Mesendoderm (in vitro differentiated cells): ENCODE results near the gene PEX26.

ENCODE experiments used
- DNase-seq: peaks from one replicate; pipeline ENCODE4 v3.0.0; 2013
- H2AK5ac ChIP-seq: 2 replicates; pipeline ENCODE4 v1.6.1; 2013; ENCODE audit warnings: low read length, inconsistent platforms
- H2BK120ac ChIP-seq: 2 replicates; pipeline ENCODE4 v1.6.1; 2013; ENCODE audit warnings: low read depth, mild to moderate bottlenecking, low read length, moderate library complexity, mixed read lengths
- H2BK15ac ChIP-seq: replicated peaks from 2 replicates; pipeline ENCODE4 v1.6.1; 2013; ENCODE audit warnings: low read depth, mild to moderate bottlenecking, moderate library complexity
- H2BK5ac ChIP-seq: 2 replicates; pipeline ENCODE4 v1.6.1; 2013; ENCODE audit warnings: low read length, inconsistent platforms
- H3K18ac ChIP-seq: 2 replicates; pipeline ENCODE4 v1.6.1; 2013; ENCODE audit warnings: mild to moderate bottlenecking, low read length, mixed read lengths
- H3K23ac ChIP-seq: one replicate; pipeline ENCODE4 v1.6.1; 2013; ENCODE audit warnings: low read length
- H3K27ac ChIP-seq: 2 replicates; pipeline ENCODE4 v1.5.1; 2013; ENCODE audit warnings: low read depth, mild to moderate bottlenecking, inconsistent platforms, low read length, moderate library complexity
- H3K27me3 ChIP-seq: 2 replicates; pipeline ENCODE4 v1.6.1; 2013; ENCODE audit warnings: low read length, control low read depth, mild to moderate bottlenecking, inconsistent platforms; ENCODE audit not compliant: insufficient read depth, poor library complexity
- H3K36me3 ChIP-seq: 2 replicates; pipeline ENCODE4 v1.6.1; 2013; ENCODE audit warnings: low read length, inconsistent platforms; ENCODE audit not compliant: control insufficient read depth, insufficient read depth
- H3K4ac ChIP-seq: one replicate; pipeline ENCODE4 v1.6.1; 2013; ENCODE audit warnings: low read depth, mild to moderate bottlenecking, low read length, moderate library complexity
- H3K4me1 ChIP-seq: 2 replicates; pipeline ENCODE4 v1.6.1; 2013; ENCODE audit warnings: low read depth, low read length, inconsistent platforms; ENCODE audit not compliant: control insufficient read depth
- H3K4me2 ChIP-seq: 2 replicates; pipeline ENCODE4 v1.6.1; 2013; ENCODE audit warnings: low read length
- H3K4me3 ChIP-seq: 2 replicates; pipeline ENCODE4 v1.5.1; 2013; ENCODE audit warnings: mild to moderate bottlenecking, low read length
- H3K56ac ChIP-seq: one replicate; pipeline ENCODE4 v1.6.1; 2013; ENCODE audit warnings: low read length
- H3K79me1 ChIP-seq: 2 replicates; pipeline ENCODE4 v1.6.1; 2013; ENCODE audit warnings: low read length, inconsistent platforms
- H3K79me2 ChIP-seq: 2 replicates; pipeline ENCODE4 v1.6.1; 2013; ENCODE audit warnings: mild to moderate bottlenecking, low read length; ENCODE audit not compliant: control insufficient read depth, insufficient read depth
- H3K9ac ChIP-seq: 2 replicates; pipeline ENCODE4 v1.6.1; 2013; ENCODE audit warnings: low read length, inconsistent platforms
- H4K5ac ChIP-seq: one replicate; pipeline ENCODE4 v1.6.1; 2013; ENCODE audit warnings: low read length
- H4K8ac ChIP-seq: one replicate; pipeline ENCODE4 v1.6.1; 2013; ENCODE audit warnings: low read depth, mild to moderate bottlenecking, control low read depth, low read length, moderate library complexity
- WGBS: extraction: QIAGEN DNeasy Blood & Tissue Kit; methylation state at CpG from one replicate; pipeline ENCODE4 v1.1.7; 2013; ENCODE audit warnings: low lambda C conversion rate, missing lambda C conversion rate; ENCODE audit not compliant: insufficient coverage; ENCODE audit errors: extremely low coverage; 5-methylcytosine and 5-hydroxymethylcytosine counted together

PEX26 gene

GRCh38 chr22:18111759-18112330 is 34.1 kb downstream of the PEX26 start:
- Histone ChIP-seq H3K4me1 (no peaks in the 10 kb centered on the region), H3K18ac (no peak overlapping the region), H3K27ac (no peak overlapping the region), H3K9ac (no peak overlapping the region), H3K27me3 (peaks cover 16% of the 10 kb centered on the region), H3K23ac (no peak overlapping the region), H3K4me2 (no peak overlapping the region), H4K8ac (no peak overlapping the region), H2AK5ac (no peak overlapping the region), H3K56ac (no peak overlapping the region), H4K5ac (no peak overlapping the region), H3K36me3 (no peaks in the 10 kb centered on the region), H3K4me3 (no peak overlapping the region), H3K79me2 (no peaks in the 10 kb centered on the region), H3K4ac (no peak overlapping the region), H3K79me1 (no peaks in the 10 kb centered on the region), H2BK15ac (no peak overlapping the region), H2BK5ac (no peak overlapping the region), H2BK120ac (no peak overlapping the region)
- no peak for DNase-seq
- WGBS, result no CpG with 5 or more reads among the region's 12 CpGs

- Histone ChIP-seq H2BK5ac (no peak overlapping the region), H3K79me2 (no peaks in the 10 kb centered on the region), H3K27ac (no peak overlapping the region), H3K4me1 (no peaks in the 10 kb centered on the region), H3K56ac (no peak overlapping the region), H3K4me2 (no peak overlapping the region), H3K4me3 (no peak overlapping the region), H3K23ac (no peak overlapping the region), H4K5ac (no peak overlapping the region), H2BK15ac (no peak overlapping the region), H4K8ac (no peak overlapping the region), H3K9ac (no peak overlapping the region), H2BK120ac (no peak overlapping the region), H3K18ac (no peak overlapping the region), H3K4ac (no peak overlapping the region), H3K79me1 (no peaks in the 10 kb centered on the region), H3K27me3 (peaks cover 16% of the 10 kb centered on the region), H2AK5ac (no peak overlapping the region), H3K36me3 (no peaks in the 10 kb centered on the region)
- WGBS, result no CpG with 5 or more reads among the region's 6 CpGs
- DNase-seq, result no peak
These were observed 34.6 kb downstream of the PEX26 start for GRCh38 chr22:18112440-18112839.

- no peak for DNase-seq
- Histone ChIP-seq H3K4me2 (no peak overlapping the region), H3K23ac (no peak overlapping the region), H3K4ac (no peak overlapping the region), H3K27me3 (peaks cover 16% of the 10 kb centered on the region), H4K8ac (no peak overlapping the region), H3K79me2 (no peaks in the 10 kb centered on the region), H3K18ac (no peak overlapping the region), H2BK5ac (no peak overlapping the region), H3K79me1 (no peaks in the 10 kb centered on the region), H2AK5ac (no peak overlapping the region), H3K36me3 (no peaks in the 10 kb centered on the region), H3K4me1 (no peaks in the 10 kb centered on the region), H4K5ac (no peak overlapping the region), H3K56ac (no peak overlapping the region), H2BK15ac (no peak overlapping the region), H2BK120ac (no peak overlapping the region), H3K9ac (no peak overlapping the region), H3K4me3 (no peak overlapping the region), H3K27ac (no peak overlapping the region)
- no CpG with 5 or more reads among the region's 11 CpGs for WGBS
These were observed 36.0 kb downstream of the PEX26 start for GRCh38 chr22:18113680-18114394.

GRCh38 chr22:18114495-18114894 is 36.7 kb downstream of the PEX26 start:
- Histone ChIP-seq H3K18ac (no peak overlapping the region), H3K23ac (no peak overlapping the region)

GRCh38 chr22:18114976-18115652 is 37.3 kb downstream of the PEX26 start:
- H3K27ac ChIP-seq, result no peak overlapping the region
- no peak overlapping the region for H3K18ac ChIP-seq
- no peak overlapping the region for H2BK15ac ChIP-seq
- H3K79me2 ChIP-seq, result no peaks in the 10 kb centered on the region
- H3K36me3 ChIP-seq, result no peaks in the 10 kb centered on the region
- H3K9ac ChIP-seq, result no peak overlapping the region
- no peak overlapping the region for H3K4me3 ChIP-seq
- H3K27me3 ChIP-seq, result peaks cover 10% of the 10 kb centered on the region
- no peaks in the 10 kb centered on the region for H3K79me1 ChIP-seq
- H3K56ac ChIP-seq, result no peak overlapping the region
- no peak overlapping the region for H2BK120ac ChIP-seq
- no peak overlapping the region for H4K8ac ChIP-seq
- no peak overlapping the region for H2BK5ac ChIP-seq
- no peak for DNase-seq
- H3K4ac ChIP-seq, result no peak overlapping the region
- no peaks in the 10 kb centered on the region for H3K4me1 ChIP-seq
- H3K23ac ChIP-seq, result no peak overlapping the region
- no CpG with 5 or more reads among the region's 15 CpGs for WGBS
- no peak overlapping the region for H4K5ac ChIP-seq
- H3K4me2 ChIP-seq, result no peak overlapping the region
- H2AK5ac ChIP-seq, result no peak overlapping the region

More at GRCh38 chr22:18114495-18114894, 36.7 kb downstream of the PEX26 start:
- no peaks in the 10 kb centered on the region for H3K4me1 ChIP-seq
- H4K5ac ChIP-seq, result no peak overlapping the region
- H2BK5ac ChIP-seq, result no peak overlapping the region
- H3K56ac ChIP-seq, result no peak overlapping the region
- H3K27ac ChIP-seq, result no peak overlapping the region
- no peak overlapping the region for H3K4me2 ChIP-seq
- no peak overlapping the region for H4K8ac ChIP-seq
- no peaks in the 10 kb centered on the region for H3K36me3 ChIP-seq
- peaks cover 14% of the 10 kb centered on the region for H3K27me3 ChIP-seq
- no peak overlapping the region for H3K4ac ChIP-seq
- H2BK120ac ChIP-seq, result no peak overlapping the region
- H3K79me2 ChIP-seq, result no peaks in the 10 kb centered on the region
- DNase-seq, result no peak
- no peaks in the 10 kb centered on the region for H3K79me1 ChIP-seq
- H3K4me3 ChIP-seq, result no peak overlapping the region
- no peak overlapping the region for H2BK15ac ChIP-seq
- H3K9ac ChIP-seq, result no peak overlapping the region
- H2AK5ac ChIP-seq, result no peak overlapping the region
- no CpG with 5 or more reads among the region's 4 CpGs for whole genome bisulfite sequencing
